SK-N-SH treated with all-trans-retinoic acid at 6 μM for 48 hours (cell line): ENCODE results near the gene DMAC2.

Source experiments
- ATAC-seq: fragments of 200-7000 bp; cut with Tn5 transposase; 3 replicates; pipeline ENCODE4 v1.9.1; 2020; ENCODE audit warnings: mild to moderate bottlenecking, moderate library complexity
- ARNTL ChIP-seq: fragments of 450-650 bp; formaldehyde crosslinking; IDR thresholded peaks from 2 replicates; pipeline ENCODE4 v1.5.0; 2020; ENCODE audit warnings: low read depth, mild to moderate bottlenecking, moderate library complexity, borderline replicate concordance
- BACH2 ChIP-seq: fragments of 250-450 bp; sonication (Bioruptor Pico); IDR thresholded peaks from 2 replicates; pipeline ENCODE4 v1.9.0; 2021; ENCODE audit warnings: mild to moderate bottlenecking, borderline replicate concordance
- CREB5 ChIP-seq: fragments of 250-450 bp; sonication (Bioruptor Pico); IDR thresholded peaks from 2 replicates; pipeline ENCODE4 v1.5.1; 2020; ENCODE audit warnings: low read depth, mild to moderate bottlenecking, moderate library complexity
- CSDC2 ChIP-seq: fragments of 250-450 bp; sonication (Bioruptor Pico); IDR thresholded peaks from 2 replicates; pipeline ENCODE4 v1.5.0; 2020; ENCODE audit warnings: mild to moderate bottlenecking, moderate library complexity
- CSRNP3 ChIP-seq: fragments of 250-450 bp; sonication (Bioruptor Pico); IDR thresholded peaks from 2 replicates; pipeline ENCODE4 v1.5.1; 2021; ENCODE audit warnings: mild to moderate bottlenecking, moderate library complexity
- ESRRG ChIP-seq: fragments of 250-450 bp; sonication (Bioruptor Pico); IDR thresholded peaks from 2 replicates; pipeline ENCODE4 v1.6.1; 2021; ENCODE audit warnings: mild to moderate bottlenecking
- GLIS3 ChIP-seq: fragments of 250-450 bp; sonication (Bioruptor Pico); IDR thresholded peaks from 2 replicates; pipeline ENCODE4 v1.5.0; 2020; ENCODE audit warnings: mild to moderate bottlenecking, moderate library complexity
- ISL1 ChIP-seq: fragments of 250-450 bp; sonication (Bioruptor Pico); IDR thresholded peaks from 2 replicates; pipeline ENCODE4 v2.1.2; 2022; ENCODE audit warnings: mild to moderate bottlenecking, moderate library complexity
- OSR1 ChIP-seq: fragments of 250-450 bp; sonication (Bioruptor Pico); IDR thresholded peaks from 2 replicates; pipeline ENCODE4 v1.8.0; 2022; ENCODE audit warnings: moderate library complexity, mild to moderate bottlenecking, inconsistent platforms
- PATZ1 ChIP-seq: fragments of 250-450 bp; sonication (Bioruptor Pico); IDR thresholded peaks from 2 replicates; pipeline ENCODE4 v1.8.0; 2020; ENCODE audit warnings: mild to moderate bottlenecking, moderate library complexity, borderline replicate concordance
- POU6F1 ChIP-seq: fragments of 250-450 bp; sonication (Bioruptor Pico); IDR thresholded peaks from 2 replicates; pipeline ENCODE4 v1.8.0; 2021; ENCODE audit warnings: low read depth, mild to moderate bottlenecking, moderate library complexity, borderline replicate concordance
- PPARA ChIP-seq: fragments of 250-450 bp; sonication (Bioruptor Pico); IDR thresholded peaks from 2 replicates; pipeline ENCODE4 v1.5.0; 2020; ENCODE audit warnings: mild to moderate bottlenecking, borderline replicate concordance
- RARB ChIP-seq: fragments of 250-450 bp; sonication (Bioruptor Pico); IDR thresholded peaks from 2 replicates; pipeline ENCODE4 v1.8.0; 2021; ENCODE audit warnings: mild to moderate bottlenecking, moderate library complexity
- SNAI2 ChIP-seq: fragments of 250-450 bp; sonication (Bioruptor Pico); IDR thresholded peaks from 2 replicates; pipeline ENCODE4 v1.5.0; 2020; ENCODE audit warnings: mild to moderate bottlenecking, moderate library complexity
- TOX ChIP-seq: fragments of 250-450 bp; sonication (Bioruptor Pico); IDR thresholded peaks from 2 replicates; pipeline ENCODE4 v1.8.0; 2021; ENCODE audit warnings: mild to moderate bottlenecking, moderate library complexity, borderline replicate concordance
- TSHZ2 ChIP-seq: fragments of 250-450 bp; sonication (Bioruptor Pico); IDR thresholded peaks from 2 replicates; pipeline ENCODE4 v1.5.0; 2020; ENCODE audit warnings: mild to moderate bottlenecking, moderate library complexity
- ZFP3 ChIP-seq: fragments of 250-450 bp; sonication (Bioruptor Pico); IDR thresholded peaks from 2 replicates; pipeline ENCODE4 v1.5.0; 2020; ENCODE audit warnings: mild to moderate bottlenecking, moderate library complexity
- ZNF565 ChIP-seq: fragments of 450-650 bp; formaldehyde crosslinking; conservative IDR thresholded peaks from 2 replicates; pipeline ENCODE4 v1.5.0; 2020; ENCODE audit warnings: low read depth, mild to moderate bottlenecking, moderate library complexity
- ZNF70 ChIP-seq: fragments of 450-650 bp; formaldehyde crosslinking; IDR thresholded peaks from 2 replicates; pipeline ENCODE4 v1.5.0; 2020; ENCODE audit warnings: mild to moderate bottlenecking, moderate library complexity

Gene DMAC2

GRCh38 chr19:41426116-41426841, 13.4 kb downstream of the DMAC2 start (continued):
- TF ChIP-seq RARB (CRISPR knock-in tag) (no peak), CSDC2 (no peak), CSRNP3 (CRISPR knock-in tag) (no peak), BACH2 (CRISPR knock-in tag) (no peak), PPARA (CRISPR knock-in tag) (no peak)

- ATAC-seq: no peak
- TF ChIP-seq ESRRG (CRISPR knock-in tag): no peak
- no peak for TF ChIP-seq CREB5
- no peak for TF ChIP-seq SNAI2 (CRISPR knock-in tag)
- no peak for TF ChIP-seq PPARA (CRISPR knock-in tag)
- TF ChIP-seq POU6F1 (CRISPR knock-in tag): no peak
- TF ChIP-seq ARNTL (CRISPR knock-in tag): no peak
- TF ChIP-seq RARB (CRISPR knock-in tag): no peak
- TF ChIP-seq BACH2 (CRISPR knock-in tag): no peak
- TF ChIP-seq, all 23 proteins: peak for 0
Observed at GRCh38 chr19:41425174-41426115, 14.3 kb downstream of the DMAC2 start.

GRCh38 chr19:41424335-41425173, 15.2 kb downstream of the DMAC2 start:
- no peak for TF ChIP-seq PATZ1
- TF ChIP-seq SNAI2 (CRISPR knock-in tag): no peak
- TF ChIP-seq CSDC2: no peak
- TF ChIP-seq GLIS3 (CRISPR knock-in tag): no peak
- no peak for TF ChIP-seq ISL1
- no peak for ATAC-seq

GRCh38 chr19:41422955-41423354, 16.8 kb downstream of the DMAC2 start:
- no peak for ATAC-seq
- TF ChIP-seq RARB (CRISPR knock-in tag): no peak
- TF ChIP-seq TOX (CRISPR knock-in tag): no peak
- TF ChIP-seq CSRNP3 (CRISPR knock-in tag): no peak
- TF ChIP-seq ZFP3 (CRISPR knock-in tag): no peak
- no peak for TF ChIP-seq ESRRG (CRISPR knock-in tag)
- no peak for TF ChIP-seq CSDC2
- TF ChIP-seq PATZ1: no peak
- no peak for TF ChIP-seq OSR1 (CRISPR knock-in tag)
- no peak for TF ChIP-seq PPARA (CRISPR knock-in tag)
- TF ChIP-seq ZNF70 (CRISPR knock-in tag): no peak
- TF ChIP-seq ZNF565 (CRISPR knock-in tag): no peak
- TF ChIP-seq TSHZ2 (CRISPR knock-in tag): no peak
